Stimulated activated CD8-positive, alpha-beta memory T cell treated with anti-CD3 and anti-CD28 coated beads, Interleukin-7, amount 100 ng/mL, for 48 hours (primary cell): ENCODE data around the gene SERPINA3.
"Not testable (repeated sequence)": the region's sequence is repeated elsewhere in the genome, so short reads cannot be mapped to it uniquely, and the experiment has no call there.

Experiments used
- DNase-seq, 2 donors: peaks; one replicate each; pipeline ENCODE4 v3.0.0-alpha.2; 2020; ENCODE audit warnings: low read depth in 1 of 2; ENCODE audit errors: extremely low read depth in 1 of 2

The SERPINA3 gene

DNA sequence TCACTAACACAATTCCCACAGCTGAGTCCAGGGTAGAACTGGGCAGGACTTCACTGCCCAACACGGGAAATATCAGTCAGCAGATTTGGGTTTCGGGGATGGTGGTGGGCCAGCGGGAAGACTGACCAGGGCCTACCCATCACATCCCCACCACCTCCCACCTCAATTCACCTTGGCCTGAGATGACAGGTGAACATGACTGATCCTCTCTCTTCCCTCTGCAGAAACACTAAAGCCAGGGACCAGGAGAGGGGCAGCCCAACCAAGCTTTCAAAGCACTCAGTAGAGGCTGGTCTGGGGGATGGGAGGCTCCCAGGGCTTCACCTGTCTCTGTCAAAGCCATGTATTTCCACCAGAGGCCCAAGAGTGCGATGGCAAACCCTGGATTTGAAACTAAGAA is 28.6 kb upstream of the SERPINA3 start:
- no peak for DNase-seq

DNA sequence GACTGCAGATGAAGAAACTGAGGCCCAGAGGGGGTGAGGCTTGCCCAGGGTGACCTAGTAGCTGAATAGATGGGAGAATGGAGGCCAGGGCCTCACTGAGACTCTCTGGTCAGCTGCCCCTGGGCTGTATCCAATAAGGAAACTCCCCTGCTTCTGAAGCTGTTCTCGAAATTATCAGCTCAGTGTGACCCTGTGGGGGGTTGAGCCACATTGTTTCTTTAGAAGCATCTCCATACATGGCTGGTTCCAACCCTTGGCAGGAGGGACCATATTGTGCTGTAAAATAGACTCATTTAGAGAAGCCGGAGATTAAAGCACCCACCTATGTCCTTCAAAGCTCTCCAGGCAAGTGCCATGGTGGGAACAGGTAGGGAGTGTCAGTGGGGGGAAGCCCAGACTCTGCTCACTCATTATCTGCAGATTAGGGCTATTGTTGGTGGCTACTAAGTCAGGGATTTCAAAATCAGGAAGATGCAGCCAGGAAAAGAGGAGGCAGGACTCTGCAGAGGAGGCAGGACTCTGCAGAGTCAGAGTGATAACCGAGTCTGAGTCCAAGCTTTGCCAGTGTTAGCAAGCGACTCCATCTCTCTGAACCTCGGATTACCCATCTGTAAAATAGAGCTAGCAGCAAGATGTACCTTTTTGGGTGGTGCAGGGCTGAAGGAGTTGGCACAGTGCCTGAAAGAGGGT is 27.5 kb upstream of the SERPINA3 start:
- no peak for DNase-seq

DNA sequence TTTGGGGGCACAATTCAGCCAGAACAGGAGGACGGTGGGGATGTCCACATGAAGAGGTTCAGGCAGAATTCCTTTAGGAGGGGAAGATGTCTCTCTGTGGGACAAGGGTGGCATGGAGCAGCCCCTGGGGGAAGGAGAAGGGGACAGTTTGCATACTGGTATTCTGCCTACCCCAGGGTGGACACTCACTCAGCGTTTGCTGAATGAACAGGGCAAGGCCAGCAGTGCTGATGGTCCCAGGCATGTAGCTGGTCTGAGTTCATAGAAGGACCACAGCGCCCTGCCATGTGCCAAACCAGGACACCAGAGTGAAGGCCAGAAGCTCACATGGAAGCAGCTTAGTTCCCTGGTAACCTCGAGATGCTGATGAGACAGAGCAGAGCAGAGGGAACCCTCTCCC is 25.6 kb upstream of the SERPINA3 start:
- DNase-seq = no peak

DNA sequence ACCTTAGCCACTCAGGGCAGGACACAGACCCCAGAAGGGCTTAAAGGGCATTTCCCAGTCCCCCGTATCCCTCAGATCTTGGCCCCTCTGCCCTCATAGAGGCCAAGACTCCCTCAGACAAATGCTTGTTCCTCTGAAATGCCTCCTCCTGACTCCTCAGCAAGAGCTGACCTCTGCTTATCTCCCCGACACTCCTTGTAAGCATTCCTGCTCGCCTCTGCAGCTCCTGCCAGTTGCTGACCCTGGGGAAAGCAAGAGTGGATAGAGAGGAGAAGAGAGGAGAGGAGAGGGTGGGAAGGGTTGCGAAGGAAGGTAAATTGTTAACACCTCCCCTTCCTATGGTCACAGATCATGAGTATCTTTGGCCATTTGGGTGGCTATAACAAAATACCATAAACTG is 23.9 kb upstream of the SERPINA3 start:
- DNase-seq = no peak

DNA sequence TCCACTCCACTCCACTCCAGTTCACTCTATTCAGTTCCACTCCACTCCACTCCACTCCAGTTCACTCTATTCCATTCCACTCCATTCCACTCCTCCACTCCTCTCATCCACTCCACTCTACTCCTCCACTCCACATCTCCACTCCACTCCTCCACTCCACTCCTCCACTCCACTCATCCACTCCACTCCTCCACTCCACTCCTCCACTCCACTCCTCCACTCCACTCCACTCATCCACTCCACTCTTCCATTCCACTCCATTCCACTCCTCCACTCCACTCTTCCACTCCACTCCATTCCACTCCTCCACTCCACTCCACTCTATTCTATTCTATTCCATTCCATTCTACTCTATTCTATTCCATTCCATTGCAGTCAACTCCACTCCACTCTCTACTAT is 21.1 kb upstream of the SERPINA3 start:
- no peak for DNase-seq

DNA sequence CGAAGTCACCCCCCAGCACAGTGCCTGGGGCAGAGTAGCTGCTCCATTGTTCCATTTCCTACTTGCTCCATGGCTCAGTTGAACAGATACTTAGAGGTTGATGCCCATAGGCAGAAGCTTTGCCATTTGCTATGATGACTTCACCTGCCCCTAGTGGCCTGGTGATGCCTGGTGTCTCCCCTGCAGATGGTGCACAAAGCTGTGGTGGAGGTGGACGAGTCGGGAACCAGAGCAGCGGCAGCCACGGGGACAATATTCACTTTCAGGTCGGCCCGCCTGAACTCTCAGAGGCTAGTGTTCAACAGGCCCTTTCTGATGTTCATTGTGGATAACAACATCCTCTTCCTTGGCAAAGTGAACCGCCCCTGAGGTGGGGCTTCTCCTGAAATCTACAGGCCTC is 20.3 kb upstream of the SERPINA3 start:
- no peak for DNase-seq

DNA sequence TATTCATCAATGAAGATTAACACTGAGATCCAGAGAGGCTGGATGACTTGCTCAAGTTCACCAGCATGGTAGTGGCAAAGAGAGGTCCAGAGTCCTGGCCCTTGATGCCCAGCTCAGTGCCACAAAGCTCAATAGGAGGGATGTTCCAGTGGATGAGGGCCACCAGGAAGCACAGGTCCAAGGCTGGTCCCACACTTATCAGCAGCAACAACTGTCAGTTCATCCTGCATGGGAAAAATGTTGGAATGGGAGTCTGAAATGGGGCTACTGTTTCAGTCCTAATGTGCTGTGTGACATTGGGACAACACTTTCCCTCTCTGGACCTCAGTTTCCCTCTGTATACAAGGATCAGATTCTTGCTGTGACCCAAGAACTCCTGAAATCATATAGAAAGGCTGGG is 19.7 kb upstream of the SERPINA3 start:
- no peak for DNase-seq

DNA sequence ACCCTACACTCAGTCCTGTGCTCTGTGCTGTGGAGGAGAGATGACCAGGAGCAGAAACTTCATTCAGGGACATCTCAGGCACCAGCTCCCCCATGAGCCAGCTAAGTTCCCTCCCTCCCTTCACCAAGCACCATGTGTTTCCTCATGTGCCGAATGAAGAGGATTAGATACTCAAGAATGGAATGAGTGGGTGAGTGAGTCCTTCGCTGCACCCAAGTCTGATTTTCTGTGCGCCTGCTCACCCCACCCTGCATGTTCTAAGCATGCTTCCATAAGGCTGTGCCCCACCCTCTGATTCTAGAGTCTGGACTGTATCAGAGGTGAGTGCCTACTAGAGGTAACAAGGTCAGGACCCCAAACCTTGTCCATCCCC is 18.8 kb upstream of the SERPINA3 start:
- no peak for DNase-seq

DNA sequence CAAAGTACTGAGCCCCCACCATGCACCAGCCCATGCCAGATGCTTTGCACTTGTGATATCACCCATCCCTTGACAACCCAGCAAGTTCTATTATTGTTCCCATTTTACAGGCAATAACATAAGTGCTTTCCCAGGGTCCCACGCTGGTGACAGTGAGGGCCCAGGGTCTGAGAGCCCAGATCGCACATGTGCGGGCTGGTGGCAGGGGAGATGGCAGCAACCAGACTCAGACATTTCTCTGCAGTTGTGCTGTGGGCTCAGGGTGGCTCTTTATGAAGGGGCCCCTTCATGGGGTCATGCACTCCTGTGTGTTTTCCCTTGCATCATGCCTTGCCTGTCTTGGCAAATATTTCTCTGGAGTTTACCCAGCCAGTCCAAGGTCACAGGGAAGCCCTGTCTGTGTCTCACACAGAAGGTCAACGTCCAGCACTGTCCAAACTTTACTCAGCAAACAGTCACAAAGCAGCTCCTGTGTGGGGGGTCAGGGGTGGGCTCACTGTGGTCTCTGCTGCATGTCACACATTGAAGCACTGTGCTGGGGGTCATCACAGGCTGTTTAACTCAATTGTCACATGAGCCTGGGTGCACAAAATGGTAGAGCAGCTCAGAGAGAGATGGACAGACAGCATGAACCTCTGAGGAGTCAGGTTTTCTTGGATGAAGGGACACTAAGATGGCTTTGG is 18.3 kb upstream of the SERPINA3 start:
- DNase-seq = no peak

DNA sequence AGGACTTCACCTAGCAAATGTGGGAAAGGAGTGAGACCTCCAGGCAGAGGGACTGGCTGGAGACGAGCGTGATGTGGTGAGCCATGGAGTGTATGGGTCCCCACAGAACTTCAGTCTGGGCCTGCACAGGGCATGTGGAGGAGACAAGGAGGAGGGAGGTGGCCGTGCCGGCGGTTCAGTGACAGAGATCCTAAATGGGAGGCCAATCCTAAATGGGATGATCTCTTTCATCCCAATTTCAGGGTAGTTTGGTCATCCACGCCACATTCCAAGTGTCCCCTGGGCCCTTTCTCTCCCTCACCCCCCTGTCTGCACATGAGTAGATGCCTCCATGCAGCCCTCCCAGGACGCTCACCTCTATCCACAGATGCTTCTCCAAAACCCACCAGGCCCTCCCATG is 17.8 kb upstream of the SERPINA3 start:
- DNase-seq = no peak

DNA sequence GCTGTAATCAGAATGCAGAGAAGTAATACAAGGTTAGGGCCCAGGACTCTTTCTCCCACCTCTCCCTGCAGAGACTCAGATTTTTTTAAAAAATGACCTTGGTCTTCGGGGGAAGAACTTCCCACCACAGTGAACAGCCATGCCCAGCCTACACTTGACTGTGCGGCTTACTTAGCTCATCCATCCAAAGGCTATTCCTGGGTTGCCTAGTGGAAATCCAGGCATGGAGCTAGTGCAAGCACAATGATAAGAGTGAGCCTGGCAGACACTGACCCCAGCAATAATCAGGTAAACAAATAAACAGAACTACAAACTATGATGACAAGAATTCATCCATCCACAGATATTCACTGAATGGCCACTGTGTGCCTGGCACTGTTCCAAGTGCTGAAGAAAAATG is 16.3 kb upstream of the SERPINA3 start:
- no peak for DNase-seq

DNA sequence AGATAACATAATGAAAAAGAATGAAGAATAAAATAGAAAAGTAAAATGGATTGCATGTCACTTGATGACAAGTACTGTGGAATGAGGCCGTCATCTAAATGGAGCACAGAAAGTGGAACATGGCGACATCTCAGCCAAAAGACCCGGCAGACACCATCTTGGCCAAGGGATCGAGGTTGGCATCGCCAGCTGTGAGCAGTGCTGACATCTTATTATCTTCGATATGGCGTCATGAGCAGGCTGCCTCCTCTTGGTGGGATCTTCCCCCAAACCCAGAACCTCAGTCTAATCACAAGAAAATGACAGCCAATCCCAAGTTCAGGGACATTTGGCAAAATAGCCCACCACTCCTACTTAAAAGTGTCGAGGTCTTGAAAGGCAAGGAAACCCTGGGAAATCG is 15.8 kb upstream of the SERPINA3 start:
- DNase-seq = no peak

DNA sequence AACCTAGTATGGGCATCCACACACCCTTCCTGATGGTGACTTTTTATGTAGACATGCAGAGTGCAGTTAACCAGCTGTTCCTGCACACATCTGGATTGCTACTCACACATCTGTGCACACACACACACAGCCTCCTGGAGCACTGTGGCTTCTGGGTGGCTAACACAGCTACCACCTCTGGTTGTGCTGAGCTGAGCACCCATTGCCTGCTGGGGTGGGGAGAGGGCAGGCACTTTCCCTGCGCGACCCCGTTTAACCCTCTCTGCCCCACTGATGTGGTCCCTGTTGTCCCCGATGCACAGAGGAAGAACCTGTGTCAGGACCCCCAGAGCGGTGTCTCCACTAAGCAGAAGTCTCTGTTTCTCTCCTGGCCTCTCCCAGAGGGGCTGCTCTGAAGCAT is 14.4 kb upstream of the SERPINA3 start:
- no peak for DNase-seq

DNA sequence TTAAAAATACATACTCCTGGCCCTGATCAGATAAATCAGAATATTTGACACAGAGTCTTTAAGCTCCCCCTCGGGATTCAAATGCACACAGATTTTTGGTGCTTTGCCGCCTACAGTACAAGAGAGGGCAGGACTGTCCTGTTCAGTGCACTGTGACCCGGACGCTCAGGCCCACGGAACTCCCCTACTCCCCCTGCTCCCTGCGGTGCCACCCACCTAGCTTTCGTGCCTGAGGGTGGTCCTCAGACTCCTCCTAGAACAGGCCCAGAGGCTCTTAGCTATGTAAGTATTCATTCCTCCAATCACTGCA is 13.7 kb upstream of the SERPINA3 start:
- no peak for DNase-seq

DNA sequence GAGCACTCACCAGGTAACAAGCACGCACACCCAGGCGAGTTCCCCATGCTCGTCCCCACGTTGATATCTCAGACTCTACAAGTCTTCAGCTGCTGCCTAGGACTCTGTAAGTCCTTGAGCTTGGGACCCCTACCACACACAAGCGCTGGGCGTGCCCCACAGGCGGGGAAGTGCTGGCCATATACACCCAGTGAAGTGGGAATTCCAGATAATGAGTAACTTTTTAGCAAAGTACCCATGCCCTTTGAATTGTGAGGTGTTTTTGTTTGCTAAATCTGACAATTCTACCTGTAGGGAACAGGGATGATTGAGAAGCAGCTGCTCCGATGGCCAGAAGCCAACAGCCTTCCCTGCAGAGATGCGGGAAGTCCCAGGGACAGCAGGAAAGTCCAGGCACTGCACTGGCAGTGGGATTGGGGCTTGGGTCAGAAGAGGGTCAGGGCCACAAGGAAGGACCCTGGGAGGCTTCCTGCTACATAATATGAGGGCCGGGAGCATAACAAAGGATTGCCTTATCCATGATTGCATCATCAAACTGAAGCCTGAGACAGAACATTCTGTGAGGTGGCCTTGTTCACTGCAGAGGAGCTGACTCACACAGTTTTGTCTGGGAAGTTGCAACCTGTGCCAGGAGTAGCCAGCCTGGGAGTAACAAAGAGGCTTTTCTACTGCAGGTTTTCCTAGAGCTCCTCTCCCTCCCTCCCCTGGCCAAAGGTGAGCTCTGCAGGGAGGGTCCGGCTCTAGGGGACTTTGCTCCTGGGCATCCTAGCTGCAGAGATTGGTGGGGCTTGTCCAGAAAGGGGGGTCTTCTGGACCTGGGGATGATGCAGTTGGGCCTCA is 13.2 kb upstream of the SERPINA3 start:
- DNase-seq = no peak

DNA sequence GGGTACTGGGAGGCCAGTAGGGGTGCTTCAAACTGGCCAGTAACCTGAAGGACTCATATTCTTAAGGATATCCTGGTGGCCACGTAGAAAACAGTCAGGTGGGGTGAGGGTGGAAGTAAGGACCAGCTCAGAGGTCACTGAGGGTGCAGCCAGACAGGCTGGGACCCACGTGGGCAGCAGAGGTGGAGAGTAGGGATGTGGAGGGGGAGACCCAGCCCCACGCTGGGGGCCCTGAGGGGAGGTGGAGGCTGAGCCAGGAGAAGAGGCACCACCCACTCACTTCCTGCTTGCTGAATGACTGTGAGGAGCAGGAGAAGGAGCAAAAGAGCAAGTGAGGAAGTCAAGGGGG is 12.6 kb upstream of the SERPINA3 start:
- no peak for DNase-seq

DNA sequence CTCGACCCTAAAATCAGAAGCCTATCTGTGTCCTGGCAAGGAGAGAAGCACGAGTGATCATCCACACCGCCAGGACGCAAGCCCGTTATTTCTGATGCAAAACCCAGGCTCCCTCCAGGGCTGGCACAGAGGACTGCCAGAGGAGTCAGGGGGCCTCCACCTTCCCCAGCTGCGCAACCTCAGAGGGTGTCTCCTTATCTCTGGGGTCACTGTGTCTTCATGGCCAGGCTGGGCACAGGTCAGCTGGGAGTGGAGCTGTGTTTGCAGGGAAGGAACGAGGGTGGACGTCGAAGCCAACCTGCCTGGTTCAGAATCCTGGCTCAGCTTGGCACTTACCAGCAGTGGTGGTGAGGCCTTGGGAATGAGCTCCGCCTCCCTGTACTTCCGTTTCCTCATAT is 12.0 kb upstream of the SERPINA3 start:
- DNase-seq = no peak

DNA sequence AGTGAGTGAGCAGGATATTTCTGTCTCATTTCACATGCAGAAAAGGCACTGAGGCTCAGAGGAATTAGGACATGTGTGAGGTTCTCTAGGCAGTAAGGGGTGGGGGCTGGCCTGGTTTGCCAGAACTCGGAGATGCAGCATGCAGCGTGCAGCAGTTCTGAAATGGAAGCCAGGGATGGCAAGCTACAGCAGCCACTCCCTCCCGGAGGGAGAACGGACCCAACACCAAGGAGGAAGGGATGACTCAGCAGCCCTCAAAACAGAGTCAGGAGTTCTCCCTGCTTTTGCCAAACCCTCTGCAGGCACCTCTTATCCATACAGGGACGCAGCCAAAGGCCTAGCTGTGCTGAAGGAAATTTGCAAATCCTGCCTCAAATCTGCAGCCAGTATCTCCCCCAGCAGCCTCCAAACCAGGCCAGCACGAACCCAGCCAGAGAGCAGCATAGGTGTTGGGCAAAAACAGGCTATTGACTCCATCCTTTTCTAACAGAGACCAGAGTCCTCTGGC is 10.3 kb upstream of the SERPINA3 start:
- DNase-seq = no peak

DNA sequence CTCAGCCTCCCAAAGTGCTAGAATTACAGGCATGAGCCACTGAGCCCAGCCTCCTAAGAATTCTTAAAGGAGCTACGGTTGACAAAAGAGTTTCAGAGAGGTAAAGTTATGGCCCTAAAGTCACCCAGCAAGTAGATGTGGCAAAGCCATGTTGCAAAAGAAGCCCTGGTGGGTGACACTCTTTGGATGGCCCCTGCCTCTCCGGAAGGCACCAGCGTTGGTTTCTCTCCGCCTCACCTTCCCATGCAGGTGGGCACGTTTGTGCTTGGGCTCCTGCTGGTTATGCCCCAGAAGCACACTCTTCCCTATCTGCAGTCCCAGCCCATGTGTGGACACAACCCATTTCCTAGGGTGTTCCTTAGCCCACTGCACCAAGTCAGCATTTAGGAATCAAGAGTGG is 9.5 kb upstream of the SERPINA3 start:
- no peak for DNase-seq

DNA sequence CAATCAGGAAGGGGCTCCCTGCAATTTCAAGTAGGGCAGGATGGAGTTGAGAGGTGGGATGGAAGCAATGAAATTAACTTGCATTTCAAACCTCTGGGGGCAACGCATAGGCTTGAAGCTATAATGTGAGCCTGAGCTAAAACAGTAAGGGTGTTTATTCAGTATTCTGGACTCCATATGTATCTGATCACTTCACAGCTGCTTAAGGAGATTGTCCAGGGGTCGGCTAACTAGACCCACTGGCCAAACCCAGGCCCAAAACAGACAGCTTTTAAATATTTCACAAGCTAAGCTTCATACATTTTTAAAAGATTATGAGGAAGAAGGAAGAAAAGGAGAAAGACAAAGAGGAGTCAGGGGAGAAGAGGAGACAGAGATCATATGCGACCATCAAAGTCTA is 6.8 kb upstream of the SERPINA3 start:
- no peak for DNase-seq

DNA sequence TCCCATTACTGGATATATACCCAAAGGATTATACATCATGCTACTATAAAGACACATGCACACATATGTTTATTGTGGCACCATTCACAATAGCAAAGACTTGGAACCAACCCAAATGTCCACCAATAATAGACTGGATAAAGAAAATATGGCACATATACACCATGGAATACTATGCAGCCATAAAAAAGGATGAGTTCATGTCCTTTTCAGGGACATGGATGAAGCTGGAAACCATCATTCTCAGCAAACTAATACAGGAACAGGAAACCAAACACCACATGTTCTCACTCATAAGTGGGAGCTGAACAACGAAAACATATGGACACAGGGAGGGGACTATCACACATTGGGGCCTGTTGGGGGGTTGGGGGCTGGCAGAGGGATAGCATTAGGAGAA is 3.2 kb upstream of the SERPINA3 start:
- DNase-seq = not testable (repeated sequence)

DNA sequence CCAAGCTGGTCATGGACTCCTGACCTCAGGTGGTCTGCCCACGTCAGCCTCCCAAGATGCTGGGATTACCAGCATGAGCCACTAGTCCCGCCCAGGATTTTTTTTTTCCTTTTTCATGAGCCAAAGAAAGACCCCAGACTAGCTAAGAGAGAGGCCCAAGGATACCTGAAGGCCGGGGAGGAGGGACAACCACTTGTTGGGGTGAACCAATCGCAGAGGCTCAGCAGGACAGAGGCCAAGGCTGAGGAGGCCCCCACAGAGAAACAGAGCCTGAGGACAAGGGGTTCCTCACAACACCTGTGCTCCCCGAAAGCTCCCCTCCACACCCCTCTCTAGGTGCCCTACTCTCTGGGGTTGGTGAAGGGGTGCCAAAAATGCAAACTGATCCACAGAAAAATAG is 1.0 kb upstream of the SERPINA3 start:
- no peak for DNase-seq
